Skeletal muscle satellite cell (primary cell): ENCODE results near the gene ST7.
A peak's percentile ranks its signal among the peaks of the same experiment; 100 is the strongest.
"Not testable (repeated sequence)": the region's sequence is repeated elsewhere in the genome, so short reads cannot be mapped to it uniquely, and the experiment has no call there.

ENCODE experiments used
- H3K27me3 ChIP-seq: 2 replicates; pipeline ENCODE4 v1.7.0; 2013; ENCODE audit warnings: low read length; ENCODE audit not compliant: control insufficient read depth, insufficient read depth
- H3K36me3 ChIP-seq: 2 replicates; pipeline ENCODE4 v1.7.0; 2013; ENCODE audit warnings: mild to moderate bottlenecking, control low read depth, low read length; ENCODE audit not compliant: insufficient read depth
- H3K4me1 ChIP-seq: 2 replicates; pipeline ENCODE4 v1.7.0; 2013; ENCODE audit warnings: low read length; ENCODE audit not compliant: control insufficient read depth, insufficient read depth
- H3K4me2 ChIP-seq: 2 replicates; pipeline ENCODE4 v1.7.0; 2013; ENCODE audit warnings: mild to moderate bottlenecking, low read length
- H3K4me3 ChIP-seq: 2 replicates; pipeline ENCODE4 v1.7.0; 2013; ENCODE audit warnings: low read length
- H3K9ac ChIP-seq: 2 replicates; pipeline ENCODE4 v1.7.0; 2013; ENCODE audit warnings: mild to moderate bottlenecking, low read depth, low read length, moderate library complexity
- H3K9me3 ChIP-seq: replicated peaks from 2 replicates; pipeline ENCODE4 v1.7.0; 2013; ENCODE audit warnings: mild to moderate bottlenecking, control low read depth, low read length

ST7 gene

DNA sequence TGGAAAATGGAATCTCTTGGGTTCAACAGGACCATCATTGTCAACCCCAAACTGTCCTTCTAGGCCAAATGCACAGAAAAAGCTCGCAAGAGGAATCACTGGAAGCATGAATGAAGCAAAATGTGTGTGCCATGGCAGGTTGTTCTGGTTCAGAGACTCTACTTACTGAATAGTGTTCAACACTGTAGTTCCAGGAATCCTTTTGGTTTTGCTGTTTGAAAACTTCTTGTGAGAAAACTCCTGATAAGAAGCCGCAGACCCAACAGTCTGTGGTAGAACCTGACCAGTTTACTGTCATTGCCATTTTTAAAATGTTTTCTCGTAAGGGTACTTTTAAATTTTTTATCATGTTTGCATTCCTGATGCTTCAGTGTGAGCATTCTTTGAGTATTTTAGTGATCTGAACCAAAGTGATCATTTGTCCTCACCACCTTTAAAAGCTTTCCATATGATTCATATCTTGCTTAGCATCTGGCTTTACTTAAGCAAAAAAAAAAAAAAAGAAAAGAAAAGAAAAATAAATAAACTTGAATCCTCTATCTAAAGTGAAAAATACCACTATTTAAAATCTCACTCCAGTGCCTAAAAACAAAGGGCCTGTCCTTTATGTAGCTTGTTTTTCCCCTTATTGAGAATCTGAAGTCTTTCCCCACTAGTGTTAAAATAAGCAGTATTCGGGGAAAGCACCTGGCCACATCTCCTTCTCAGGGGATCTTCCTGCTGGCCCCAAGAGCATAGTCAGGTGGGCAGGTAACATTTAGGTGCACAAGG lies 277.2 kb downstream of the ST7 start:
- no peaks in the 10 kb centered on the region for H3K36me3 ChIP-seq
- H3K4me3 ChIP-seq = no peak overlapping the region
- no peaks in the 10 kb centered on the region for H3K9me3 ChIP-seq
- peak overlapping the region; percentile 22 for H3K4me2 ChIP-seq
- H3K27me3 ChIP-seq = no peaks in the 10 kb centered on the region
- peaks cover 21% of the 10 kb centered on the region for H3K4me1 ChIP-seq
- H3K9ac ChIP-seq = no peak overlapping the region

DNA sequence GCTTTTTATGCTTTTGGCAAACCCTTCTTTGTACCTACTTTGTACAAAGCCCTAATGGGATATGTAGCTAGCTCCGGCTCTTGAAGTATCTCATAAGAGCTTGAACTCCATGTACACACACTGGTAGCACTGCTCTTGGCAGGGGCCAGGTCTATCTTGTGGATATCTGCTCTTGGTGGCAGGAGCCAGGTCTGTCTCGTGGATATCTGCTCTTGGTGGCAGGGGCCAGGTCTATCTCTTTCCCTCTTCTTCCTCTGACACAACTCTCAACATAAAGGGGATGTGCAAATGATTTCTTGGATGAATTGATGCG lies 277.7 kb downstream of the ST7 start:
- Histone ChIP-seq H3K9ac (no peak overlapping the region), H3K9me3 (no peaks in the 10 kb centered on the region), H3K4me1 (peaks cover 21% of the 10 kb centered on the region), H3K27me3 (no peaks in the 10 kb centered on the region), H3K36me3 (no peaks in the 10 kb centered on the region), H3K4me3 (no peak overlapping the region), H3K4me2 (no peak overlapping the region)

DNA sequence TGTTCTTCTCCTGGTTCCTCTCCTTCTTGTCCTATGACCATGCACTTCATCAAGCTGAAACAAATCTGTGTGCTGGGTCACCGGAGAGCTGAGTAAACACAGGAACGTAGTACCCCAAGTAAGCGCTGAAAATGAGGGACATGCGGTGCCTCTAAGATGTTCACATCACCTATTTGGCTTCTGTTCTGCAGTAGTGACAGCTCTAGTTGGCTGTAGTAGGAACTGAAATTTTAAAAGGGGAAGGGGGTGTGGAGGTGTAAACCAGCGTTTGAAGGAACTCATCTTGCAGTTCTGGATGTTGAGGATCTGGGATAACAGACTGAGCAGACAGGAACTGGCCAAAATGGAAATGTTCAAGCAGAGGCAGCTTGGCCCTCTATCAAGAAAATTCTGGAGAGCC lies 284.3 kb downstream of the ST7 start:
- Histone ChIP-seq H3K4me2 (no peak overlapping the region), H3K9me3 (no peaks in the 10 kb centered on the region), H3K9ac (no peak overlapping the region), H3K27me3 (peaks cover 3% of the 10 kb centered on the region), H3K4me1 (no peaks in the 10 kb centered on the region), H3K36me3 (no peaks in the 10 kb centered on the region), H3K4me3 (no peak overlapping the region)

DNA sequence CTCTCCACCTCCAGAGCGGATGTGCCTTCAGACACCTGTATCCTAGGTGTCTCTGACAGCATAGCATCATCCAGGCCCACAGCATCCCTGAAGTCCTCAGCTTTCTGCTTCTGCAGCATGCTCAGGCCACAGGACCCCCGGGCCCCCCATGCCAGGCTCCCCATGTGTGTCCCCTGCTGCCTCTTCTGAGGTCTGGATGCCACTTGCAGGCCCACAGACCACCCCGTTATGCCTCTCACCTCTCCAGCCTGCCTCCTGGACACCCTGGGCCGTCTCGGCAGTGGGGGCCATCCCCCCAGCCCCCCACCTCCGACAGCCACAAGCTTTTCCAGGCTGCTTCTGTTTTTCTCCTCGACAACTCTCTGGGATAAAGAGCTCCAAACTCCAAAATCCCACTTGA lies 285.2 kb downstream of the ST7 start:
- H3K27me3 ChIP-seq = peaks cover 3% of the 10 kb centered on the region
- H3K9ac ChIP-seq = no peak overlapping the region
- no peak overlapping the region for H3K4me3 ChIP-seq
- H3K9me3 ChIP-seq = no peaks in the 10 kb centered on the region
- no peaks in the 10 kb centered on the region for H3K4me1 ChIP-seq
- H3K4me2 ChIP-seq = no peak overlapping the region
- H3K36me3 ChIP-seq = no peaks in the 10 kb centered on the region

DNA sequence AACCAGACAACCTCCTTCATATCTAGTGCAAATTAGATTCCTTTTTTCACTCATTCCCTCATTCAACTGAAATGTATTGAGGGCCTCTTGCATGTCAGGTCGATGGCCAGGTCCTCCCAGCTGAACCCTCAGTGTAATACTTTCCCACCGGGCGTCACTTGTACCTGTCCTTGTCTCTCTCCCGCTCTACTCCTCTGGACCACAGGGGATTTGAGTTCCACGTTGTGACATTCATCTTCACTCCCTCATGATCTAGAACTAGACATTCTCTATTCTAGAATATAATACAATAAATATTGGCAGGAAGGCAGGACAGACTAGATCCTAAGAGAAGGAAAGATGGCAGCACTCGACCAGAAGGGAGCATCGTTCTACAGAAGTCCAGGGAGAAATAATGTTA lies 285.6 kb downstream of the ST7 start:
- no peaks in the 10 kb centered on the region for H3K4me1 ChIP-seq
- no peaks in the 10 kb centered on the region for H3K36me3 ChIP-seq
- H3K27me3 ChIP-seq = peaks cover 3% of the 10 kb centered on the region
- H3K4me3 ChIP-seq = no peak overlapping the region
- H3K9ac ChIP-seq = no peak overlapping the region
- no peak overlapping the region for H3K4me2 ChIP-seq
- no peaks in the 10 kb centered on the region for H3K9me3 ChIP-seq

DNA sequence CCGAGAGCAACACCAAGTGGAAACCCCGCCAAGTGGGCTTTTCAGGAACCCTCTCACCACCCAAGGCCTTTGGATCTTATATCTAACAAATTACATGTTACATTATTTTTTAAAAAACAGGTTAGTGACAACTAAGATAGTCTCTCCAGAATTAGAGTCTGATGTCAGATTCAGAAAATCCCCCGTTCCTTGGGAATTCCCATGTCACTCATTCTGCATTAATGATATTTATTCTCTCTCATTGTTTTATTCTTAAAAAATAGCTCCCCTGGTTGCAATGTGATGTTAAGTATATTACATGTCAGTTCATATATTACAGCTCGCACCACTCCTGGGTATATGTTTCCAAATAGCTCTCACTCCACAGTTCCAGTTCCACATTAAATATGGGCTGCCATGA lies 287.8 kb downstream of the ST7 start:
- Histone ChIP-seq H3K9ac (no peak overlapping the region), H3K4me3 (no peak overlapping the region), H3K36me3 (no peaks in the 10 kb centered on the region), H3K4me2 (no peak overlapping the region), H3K9me3 (no peaks in the 10 kb centered on the region), H3K27me3 (peaks cover 3% of the 10 kb centered on the region), H3K4me1 (no peaks in the 10 kb centered on the region)

DNA sequence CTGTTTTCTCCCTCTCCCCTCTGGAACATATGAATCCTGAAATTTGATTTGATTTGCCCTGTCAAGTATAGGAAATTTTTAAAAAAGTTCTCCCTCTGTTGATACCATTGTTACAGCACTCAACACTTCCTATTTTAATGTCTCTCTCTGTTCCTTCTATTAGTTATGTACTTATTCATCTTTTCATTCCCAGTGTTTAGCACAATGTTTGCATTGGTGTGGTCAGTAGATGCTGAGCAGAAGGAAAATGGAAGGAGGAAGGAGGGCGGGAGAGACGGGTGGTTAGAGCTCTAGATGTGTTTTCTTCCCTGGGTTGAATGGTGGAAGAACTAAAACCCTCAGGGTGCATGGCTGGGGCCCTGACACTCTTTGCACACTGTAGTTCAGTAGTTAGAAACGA lies 290.1 kb downstream of the ST7 start:
- peaks cover 2% of the 10 kb centered on the region for H3K27me3 ChIP-seq
- no peak overlapping the region for H3K9ac ChIP-seq
- no peak overlapping the region for H3K4me2 ChIP-seq
- H3K4me1 ChIP-seq = no peaks in the 10 kb centered on the region
- H3K9me3 ChIP-seq = no peaks in the 10 kb centered on the region
- no peaks in the 10 kb centered on the region for H3K36me3 ChIP-seq
- no peak overlapping the region for H3K4me3 ChIP-seq

DNA sequence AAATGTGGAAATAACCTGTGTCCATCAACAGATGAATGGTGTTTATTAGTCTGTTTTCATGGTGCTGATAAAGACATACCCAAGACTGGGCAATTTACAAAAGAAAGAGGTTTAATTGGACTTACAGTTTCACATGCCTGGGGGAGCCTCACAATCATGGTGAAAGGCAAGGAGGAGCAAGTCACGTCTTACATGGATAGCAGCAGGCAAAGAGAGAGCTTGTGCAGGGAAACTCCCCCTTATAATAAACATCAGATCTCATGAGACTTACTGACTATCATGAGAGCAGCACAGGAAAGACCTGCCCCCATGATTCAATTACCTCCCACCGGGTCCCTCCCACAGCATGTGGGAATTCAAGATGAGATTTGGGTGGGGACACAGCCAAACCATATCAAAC lies 292.4 kb downstream of the ST7 start:
- not testable (repeated sequence) for H3K4me3 ChIP-seq, H3K9me3 ChIP-seq, H3K4me2 ChIP-seq, H3K36me3 ChIP-seq, H3K9ac ChIP-seq, H3K4me1 ChIP-seq, H3K27me3 ChIP-seq

DNA sequence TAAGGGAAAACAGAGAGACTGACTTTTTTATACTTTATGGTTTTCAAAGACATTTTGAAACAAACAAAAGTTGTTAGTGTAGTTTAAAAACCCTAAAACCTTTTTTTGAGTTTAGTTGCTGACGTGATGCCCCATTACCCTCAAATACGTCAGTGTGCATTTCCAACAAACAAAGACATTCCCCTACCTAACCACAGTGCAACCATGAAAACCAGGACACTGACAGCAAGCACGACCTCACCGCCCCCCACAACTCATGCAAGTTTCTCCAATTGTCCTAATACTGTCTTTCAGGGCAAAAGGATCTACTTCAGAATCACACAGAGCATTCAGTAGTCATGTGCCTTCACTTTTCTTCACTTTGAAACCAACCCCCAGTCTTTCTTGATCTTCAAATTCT lies 294.5 kb downstream of the ST7 start:
- no peaks in the 10 kb centered on the region for H3K36me3 ChIP-seq
- no peak overlapping the region for H3K4me2 ChIP-seq
- H3K9ac ChIP-seq = no peak overlapping the region
- no peaks in the 10 kb centered on the region for H3K27me3 ChIP-seq
- H3K4me3 ChIP-seq = no peak overlapping the region
- H3K4me1 ChIP-seq = peaks cover 8% of the 10 kb centered on the region
- H3K9me3 ChIP-seq = no peaks in the 10 kb centered on the region

DNA sequence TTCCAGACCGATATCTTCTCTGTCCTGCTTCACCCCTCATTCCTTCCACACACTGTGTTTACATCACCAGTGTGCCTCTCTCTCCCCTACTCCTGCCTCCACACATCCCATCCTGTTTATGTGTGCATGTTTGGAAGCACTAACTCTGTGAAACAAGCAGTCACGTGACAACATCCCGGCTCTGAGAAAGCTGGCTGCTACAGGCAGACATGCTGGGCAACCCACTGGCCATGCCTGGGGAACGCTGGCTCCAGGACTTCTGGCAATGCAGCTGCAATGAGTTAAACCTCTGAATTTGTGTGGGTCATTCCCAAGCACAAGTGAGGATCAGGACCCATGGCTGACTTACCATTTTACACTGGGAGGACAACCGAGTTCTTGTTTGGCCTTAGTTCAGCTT lies 295.5 kb downstream of the ST7 start:
- H3K4me3 ChIP-seq = no peak overlapping the region
- no peak overlapping the region for H3K9ac ChIP-seq
- no peak overlapping the region for H3K4me2 ChIP-seq

DNA sequence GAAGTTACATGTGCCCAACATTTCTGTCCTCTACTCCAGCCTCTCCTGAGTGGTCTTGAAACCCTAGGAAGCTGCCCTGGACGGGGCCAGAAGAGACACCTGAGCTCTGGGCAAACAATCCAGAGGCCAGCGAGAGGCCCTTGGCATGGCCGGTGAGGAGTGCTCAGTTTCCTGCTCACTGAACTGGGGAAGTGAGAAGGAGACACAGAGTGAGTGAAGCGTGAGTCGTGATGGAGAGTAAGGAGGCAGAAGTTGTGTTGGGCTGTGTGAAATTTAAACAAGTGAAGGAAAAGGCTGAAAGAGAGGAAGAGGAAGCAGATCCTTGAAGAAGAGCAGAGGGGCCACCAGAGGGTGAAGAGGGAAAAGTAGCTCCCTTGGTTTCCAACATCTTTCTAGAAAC lies 296.4 kb downstream of the ST7 start:
- Histone ChIP-seq H3K4me3 (no peak overlapping the region), H3K4me1 (peaks cover 8% of the 10 kb centered on the region), H3K27me3 (no peaks in the 10 kb centered on the region)

More for the DNA sequence above, 295.5 kb downstream of the ST7 start:
- Histone ChIP-seq H3K4me1 (peaks cover 8% of the 10 kb centered on the region), H3K9me3 (no peaks in the 10 kb centered on the region), H3K36me3 (no peaks in the 10 kb centered on the region), H3K27me3 (no peaks in the 10 kb centered on the region)

DNA sequence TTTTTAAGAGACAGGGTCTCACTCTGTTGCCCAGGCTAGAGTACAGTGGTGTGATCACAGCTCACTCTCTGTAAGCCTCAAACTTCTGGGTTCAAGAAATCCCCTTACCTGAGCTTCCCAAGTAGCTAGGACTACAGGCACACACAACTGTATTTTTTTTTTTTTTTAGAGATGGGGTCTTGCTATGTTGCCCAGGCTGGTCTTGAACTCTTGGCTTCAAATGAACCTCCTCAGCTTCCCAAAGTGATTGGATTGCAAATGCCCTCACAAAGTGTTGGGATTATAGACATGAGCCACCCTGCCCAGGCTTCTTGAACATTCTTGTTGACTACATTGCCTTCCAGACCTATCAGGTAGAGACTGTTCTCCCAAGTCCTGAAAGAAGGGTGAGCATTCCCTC lies 296.9 kb downstream of the ST7 start:
- Histone ChIP-seq H3K27me3 (no peaks in the 10 kb centered on the region), H3K4me3 (no peak overlapping the region), H3K36me3 (no peaks in the 10 kb centered on the region), H3K9me3 (no peaks in the 10 kb centered on the region), H3K4me1 (peaks cover 8% of the 10 kb centered on the region), H3K9ac (no peak overlapping the region), H3K4me2 (no peak overlapping the region)

More for the DNA sequence above, 296.4 kb downstream of the ST7 start:
- Histone ChIP-seq H3K4me2 (no peak overlapping the region), H3K9ac (no peak overlapping the region), H3K36me3 (no peaks in the 10 kb centered on the region), H3K9me3 (no peaks in the 10 kb centered on the region)
